IMR-90 (cell line): ENCODE measurements around the gene DBI. TPM values are rescaled to one million over a fixed set of nuclear protein-coding genes. Genes with fewer than 3 reads are reported as not detected.

Experiments
- ATAC-seq: fragments of 200-7000 bp; cut with Tn5 transposase; 2 replicates; pipeline ENCODE4 v1.9.1; 2020; ENCODE audit warnings: low read depth, mild to moderate bottlenecking, moderate library complexity
- BruUV-seq: library from RNA; stranded (reverse); fragments of 400-500 nt; replicated peaks from 2 replicates; lab custom pipeline; 2021; lab: Mats Ljungman, UMichigan
- CTCF ChIA-PET: fragments of 300-600 bp; formaldehyde crosslinking; extraction: SDS; loops from one replicate; lab custom pipeline; 2021; ENCODE audit warnings: antibody characterized with exemption; lab: Yijun Ruan, JAX
- POLR2A ChIA-PET: fragments of 300-600 bp; sonication (Branson Sonifier 250); formaldehyde crosslinking; loops from one replicate; lab custom pipeline; 2022; ENCODE audit warnings: antibody characterized with exemption; ENCODE audit not compliant: unreplicated experiment; lab: Charles Lee
- DNase-seq: peaks from one replicate; pipeline ENCODE4 v3.0.0; 2013
- H2AFZ ChIP-seq: replicated peaks from 2 replicates; pipeline ENCODE3; 2013; ENCODE audit warnings: low read length, mild to moderate bottlenecking; ENCODE audit not compliant: poor library complexity
- H2AK5ac ChIP-seq: 2 replicates; pipeline ENCODE4 v1.6.1; 2013; ENCODE audit warnings: low read depth, low read length, inconsistent platforms
- H2AK9ac ChIP-seq: replicated peaks from 2 replicates; pipeline ENCODE3; 2013; ENCODE audit warnings: mild to moderate bottlenecking, low read depth, low read length, moderate library complexity; ENCODE audit not compliant: poor library complexity
- H2BK120ac ChIP-seq: 2 replicates; pipeline ENCODE4 v1.6.1; 2013; ENCODE audit warnings: low read depth, low read length, inconsistent platforms
- H2BK15ac ChIP-seq: 3 replicates; pipeline ENCODE4 v1.6.1; 2013; ENCODE audit warnings: low read depth, low read length, inconsistent platforms
- H2BK20ac ChIP-seq: 2 replicates; pipeline ENCODE4 v1.6.1; 2013; ENCODE audit warnings: low read depth, mild to moderate bottlenecking, inconsistent platforms, low read length, moderate library complexity
- H2BK5ac ChIP-seq: 2 replicates; pipeline ENCODE4 v1.6.1; 2013; ENCODE audit warnings: mild to moderate bottlenecking, low read depth, low read length, inconsistent platforms; ENCODE audit not compliant: poor library complexity, severe bottlenecking
- H3K14ac ChIP-seq: replicated peaks from 2 replicates; pipeline ENCODE4 v1.6.1; 2013; ENCODE audit warnings: low read depth, low read length, inconsistent platforms
- H3K18ac ChIP-seq: 2 replicates; pipeline ENCODE4 v1.6.1; 2013; ENCODE audit warnings: low read depth, low read length, control low read depth
- H3K23ac ChIP-seq: 2 replicates; pipeline ENCODE4 v1.6.1; 2013; ENCODE audit warnings: low read depth, low read length, inconsistent platforms
- H3K27ac ChIP-seq: 2 replicates; pipeline ENCODE4 v1.5.1; 2013; ENCODE audit warnings: mild to moderate bottlenecking, control low read depth, low read length; ENCODE audit not compliant: insufficient read depth
- H3K27me3 ChIP-seq: 2 replicates; pipeline ENCODE4 v1.6.1; 2013; ENCODE audit warnings: low read length; ENCODE audit not compliant: control insufficient read depth, insufficient read depth
- H3K36me3 ChIP-seq: 2 replicates; pipeline ENCODE4 v1.6.1; 2013; ENCODE audit warnings: low read length, mixed read lengths; ENCODE audit not compliant: control insufficient read depth, insufficient read depth
- H3K4ac ChIP-seq: 2 replicates; pipeline ENCODE4 v1.6.1; 2013; ENCODE audit warnings: low read depth, low read length, inconsistent platforms
- H3K4me1 ChIP-seq: 2 replicates; pipeline ENCODE4 v1.6.1; 2013; ENCODE audit warnings: low read length, mixed read lengths; ENCODE audit not compliant: control insufficient read depth, insufficient read depth
- H3K4me2 ChIP-seq: 2 replicates; pipeline ENCODE4 v1.6.1; 2013; ENCODE audit warnings: low read depth, mild to moderate bottlenecking, control low read depth, low read length, moderate library complexity
- H3K4me3 ChIP-seq: 2 replicates; pipeline ENCODE4 v1.5.1; 2013; ENCODE audit warnings: low read depth, mild to moderate bottlenecking, control low read depth, low read length, moderate library complexity; ENCODE audit not compliant: insufficient read depth
- H3K56ac ChIP-seq: 2 replicates; pipeline ENCODE4 v1.6.1; 2013; ENCODE audit warnings: low read length, inconsistent platforms; ENCODE audit not compliant: insufficient read depth; ENCODE audit errors: extremely low read depth
- H3K79me1 ChIP-seq, 2 experiments: 2 replicates each; pipeline ENCODE4 v1.6.1; 2013; ENCODE audit warnings: low read length in 2 of 2, inconsistent platforms in 1 of 2, low read depth in 1 of 2
- H3K9ac ChIP-seq: 2 replicates; pipeline ENCODE4 v1.6.1; 2013; ENCODE audit warnings: low read depth, low read length, control low read depth
- H3K9me1 ChIP-seq: 2 replicates; pipeline ENCODE4 v1.6.1; 2013; ENCODE audit warnings: low read length, inconsistent platforms; ENCODE audit not compliant: insufficient read depth
- H3K9me3 ChIP-seq: 2 replicates; pipeline ENCODE4 v1.6.1; 2013; ENCODE audit warnings: low read length; ENCODE audit not compliant: control insufficient read depth, insufficient read depth
- H4K20me1 ChIP-seq: 2 replicates; pipeline ENCODE4 v1.6.1; 2013; ENCODE audit warnings: low read length, inconsistent platforms; ENCODE audit not compliant: insufficient read depth
- H4K5ac ChIP-seq: 2 replicates; pipeline ENCODE4 v1.6.1; 2013; ENCODE audit warnings: mild to moderate bottlenecking, low read depth, low read length, control low read depth
- H4K8ac ChIP-seq, 2 experiments: 2 replicates each; pipeline ENCODE4 v1.6.1; 2013; ENCODE audit warnings: low read depth in 2 of 2, low read length in 2 of 2, control low read depth in 1 of 2, inconsistent platforms in 1 of 2
- H4K91ac ChIP-seq: 2 replicates; pipeline ENCODE4 v1.6.1; 2013; ENCODE audit warnings: low read depth, low read length, inconsistent platforms; ENCODE audit not compliant: insufficient read depth
- BHLHE40 ChIP-seq: fragments of 150-350 bp; IDR thresholded peaks from 2 replicates; pipeline ENCODE4 v1.6.1; 2016; ENCODE audit warnings: mild to moderate bottlenecking, low read depth, low read length
- FOS ChIP-seq: fragments of 150-350 bp; IDR thresholded peaks from 2 replicates; pipeline ENCODE4 v1.6.1; 2016; ENCODE audit warnings: low read depth, low read length
- MAZ ChIP-seq: IDR thresholded peaks from 2 replicates; pipeline ENCODE4 v1.6.1; 2012; ENCODE audit warnings: low read depth, mild to moderate bottlenecking, low read length, improper control_type of control experiment, moderate library complexity, borderline replicate concordance
- WGBS, 2 experiments: methylation state at CpG; one replicate each; pipeline versions ENCODE4 v1.1.5 to v1.1.7; 2013; ENCODE audit warnings: missing lambda C conversion rate in 2 of 2; ENCODE audit not compliant: insufficient read length in 1 of 2; ENCODE audit errors: extremely low coverage in 2 of 2; 5-methylcytosine and 5-hydroxymethylcytosine counted together
- dilution Hi-C: fragments of 300-500 bp; cut with HindIII; formaldehyde crosslinking; loops from one replicate; pipeline ENCODE4 v1.14.3; 2018; ENCODE audit warnings: low sequenced_read_pairs; ENCODE audit not compliant: unreplicated experiment
- in situ Hi-C: fragments of 300-500 bp; cut with MboI; formaldehyde crosslinking; loops from 3 replicates; pipeline ENCODE4 v1.14.3; 2019; ENCODE audit warnings: low sequenced_read_pairs, inconsistent platforms, mixed read lengths
- intact Hi-C: fragments of 100-400 bp; cut with micrococcal nuclease; formaldehyde crosslinking; loops from 2 replicates; pipeline ENCODE4 v1.10.0; 2022
- polyA plus RNA-seq, 3 experiments: library from polyadenylated mRNA; depleted of rRNA; stranded (reverse); fragments of >200 nt; gene quantifications; 2 replicates each; pipeline ENCODE4 v1.2.3, GENCODE V29; 2012; ENCODE audit warnings: low replicate concordance in 1 of 3
- total RNA-seq: library from RNA; depleted of rRNA; stranded (reverse); fragments of >200 nt; gene quantifications from 2 replicates; pipeline ENCODE4 v1.2.3, GENCODE V29; 2012
- TF ChIP-seq, protein P1 (sequence below): fragments of 150-350 bp; IDR thresholded peaks from 2 replicates; pipeline ENCODE4 v1.6.1; 2016; ENCODE audit warnings: low read depth, mild to moderate bottlenecking, low read length, moderate library complexity, borderline replicate concordance
- TF ChIP-seq, protein P2 (sequence below): fragments of 150-350 bp; IDR thresholded peaks from 2 replicates; pipeline ENCODE4 v1.6.1; 2017; ENCODE audit warnings: mild to moderate bottlenecking, antibody characterized with exemption, low read length, low read depth

Gene DBI
- total and polyA plus RNA-seq, 2 of the 4 experiments (the other 2 are of a cell fraction), result 42.5 to 278 TPM

DNA sequence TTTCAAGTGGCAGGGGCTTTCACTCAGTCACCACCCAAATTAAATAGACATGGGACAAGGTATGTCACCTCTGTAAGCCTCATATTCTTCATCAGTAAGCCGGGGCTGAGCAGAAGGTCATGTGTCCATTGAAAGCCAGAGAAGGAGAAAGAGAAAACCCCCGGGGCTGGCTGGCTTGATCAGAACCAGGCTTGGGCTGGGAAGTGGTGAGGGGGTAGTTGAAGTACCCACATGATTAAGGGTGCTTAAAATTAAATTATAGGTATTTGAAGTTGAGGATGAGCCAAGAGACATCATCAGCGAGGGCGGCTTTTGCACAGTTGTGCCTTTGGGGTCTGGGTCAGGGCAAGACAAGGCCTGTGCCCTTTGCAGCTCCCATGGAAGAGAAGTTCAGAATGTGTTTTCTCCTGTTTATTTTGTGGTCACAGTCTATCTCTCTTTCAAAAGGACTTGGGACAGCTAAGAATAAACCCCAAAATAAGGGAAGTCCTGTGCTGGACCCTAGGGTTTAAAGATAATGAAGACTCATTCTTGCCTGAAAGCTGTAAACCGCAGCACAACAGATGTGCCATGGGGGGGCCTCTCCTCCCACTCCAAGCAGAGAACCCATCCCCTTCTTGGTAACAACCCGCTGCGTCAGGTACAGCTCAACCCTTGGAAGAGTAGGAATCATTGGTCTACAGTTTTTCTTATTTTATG, 10.7 kb downstream of the DBI start:
- Histone ChIP-seq H3K18ac (no peak overlapping the region), H2AK5ac (no peak overlapping the region), H3K9ac (no peak overlapping the region), H3K14ac (no peak overlapping the region), H3K4me3 (no peak overlapping the region), H3K9me3 (no peaks in the 10 kb centered on the region), H4K91ac (no peak overlapping the region), H3K27ac (no peak overlapping the region), H3K79me1 (no peaks in the 10 kb centered on the region), H2BK5ac (no peak overlapping the region), H4K8ac (no peak overlapping the region), H3K4me2 (no peak overlapping the region), H3K9me1 (no peaks in the 10 kb centered on the region), H3K36me3 (peaks cover 12% of the 10 kb centered on the region), H2AK9ac (no peak overlapping the region), H2AFZ (no peak overlapping the region), H3K4me1 (no peaks in the 10 kb centered on the region), H3K23ac (no peak overlapping the region), H3K4ac (no peak overlapping the region), H2BK120ac (no peak overlapping the region), H4K20me1 (no peaks in the 10 kb centered on the region), H2BK20ac (no peak overlapping the region), H3K56ac (no peak overlapping the region), H2BK15ac (no peak overlapping the region), H4K5ac (no peak overlapping the region), H3K27me3 (no peaks in the 10 kb centered on the region; the same call in 1 of the 2 replicates)
- TF ChIP-seq MAZ (no peak), BHLHE40 (no peak), FOS (no peak)
- TF ChIP-seq, protein P1, sequence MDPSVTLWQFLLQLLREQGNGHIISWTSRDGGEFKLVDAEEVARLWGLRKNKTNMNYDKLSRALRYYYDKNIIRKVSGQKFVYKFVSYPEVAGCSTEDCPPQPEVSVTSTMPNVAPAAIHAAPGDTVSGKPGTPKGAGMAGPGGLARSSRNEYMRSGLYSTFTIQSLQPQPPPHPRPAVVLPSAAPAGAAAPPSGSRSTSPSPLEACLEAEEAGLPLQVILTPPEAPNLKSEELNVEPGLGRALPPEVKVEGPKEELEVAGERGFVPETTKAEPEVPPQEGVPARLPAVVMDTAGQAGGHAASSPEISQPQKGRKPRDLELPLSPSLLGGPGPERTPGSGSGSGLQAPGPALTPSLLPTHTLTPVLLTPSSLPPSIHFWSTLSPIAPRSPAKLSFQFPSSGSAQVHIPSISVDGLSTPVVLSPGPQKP, result no peak
- TF ChIP-seq, protein P2, sequence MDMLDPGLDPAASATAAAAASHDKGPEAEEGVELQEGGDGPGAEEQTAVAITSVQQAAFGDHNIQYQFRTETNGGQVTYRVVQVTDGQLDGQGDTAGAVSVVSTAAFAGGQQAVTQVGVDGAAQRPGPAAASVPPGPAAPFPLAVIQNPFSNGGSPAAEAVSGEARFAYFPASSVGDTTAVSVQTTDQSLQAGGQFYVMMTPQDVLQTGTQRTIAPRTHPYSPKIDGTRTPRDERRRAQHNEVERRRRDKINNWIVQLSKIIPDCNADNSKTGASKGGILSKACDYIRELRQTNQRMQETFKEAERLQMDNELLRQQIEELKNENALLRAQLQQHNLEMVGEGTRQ, result no peak
- dilution Hi-C loops (no loop called here), intact Hi-C loops (no loop called here), in situ Hi-C loops (no loop called here)
- DNase-seq (no peak), ATAC-seq (no peak)
- POLR2A ChIA-PET, result no interaction called here
- CTCF ChIA-PET, result no interaction called here
- no TSS peak for BruUV-seq
- no CpG with 5 or more reads among the region's 7 CpGs for WGBS, 2 experiments
